ENCODE data around the gene MYH7B. TPM values are rescaled to one million over a fixed set of nuclear protein-coding genes. Genes with fewer than 3 reads are reported as not detected.

Gene MYH7B
- total and polyA plus RNA-seq, 7 donors, result 5.7 to 101 (median 11.5) TPM

DNA sequence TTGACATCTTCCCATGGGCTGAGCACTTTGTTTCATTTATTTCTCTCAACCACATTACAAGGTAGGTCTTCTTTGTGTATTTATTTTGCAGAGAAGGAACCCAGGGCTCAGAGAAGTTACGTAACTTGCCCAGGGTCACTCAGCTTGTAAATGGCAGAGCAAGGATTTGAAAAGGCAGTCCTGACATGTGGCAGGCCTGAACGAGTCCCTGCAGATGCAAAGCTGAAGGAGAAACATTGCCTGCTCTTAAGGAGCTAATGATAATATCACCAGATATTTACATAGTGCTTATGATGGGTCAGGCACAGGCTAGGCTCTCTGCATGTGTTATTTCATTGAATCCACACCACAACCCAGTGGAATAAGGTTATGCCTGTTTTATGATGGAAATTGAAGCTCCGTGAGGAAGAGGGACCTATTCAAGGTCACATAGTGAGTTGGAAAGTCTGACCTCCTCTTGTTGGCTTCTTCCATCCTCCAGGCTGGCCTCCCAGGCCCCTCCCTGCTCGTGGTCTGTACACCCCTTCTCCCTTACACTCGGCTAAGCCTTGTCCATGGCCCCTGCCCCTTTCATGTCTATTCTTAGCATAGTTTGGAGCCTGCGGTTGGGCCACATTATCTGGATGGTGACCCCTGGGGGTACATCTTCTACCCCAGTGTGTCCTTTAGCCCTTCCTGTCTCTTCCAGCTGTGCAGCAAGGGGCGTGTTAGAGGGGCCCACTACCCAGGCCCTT is 12.5 kb downstream of the MYH7B start:
- TF ChIP-seq, protein P1, sequence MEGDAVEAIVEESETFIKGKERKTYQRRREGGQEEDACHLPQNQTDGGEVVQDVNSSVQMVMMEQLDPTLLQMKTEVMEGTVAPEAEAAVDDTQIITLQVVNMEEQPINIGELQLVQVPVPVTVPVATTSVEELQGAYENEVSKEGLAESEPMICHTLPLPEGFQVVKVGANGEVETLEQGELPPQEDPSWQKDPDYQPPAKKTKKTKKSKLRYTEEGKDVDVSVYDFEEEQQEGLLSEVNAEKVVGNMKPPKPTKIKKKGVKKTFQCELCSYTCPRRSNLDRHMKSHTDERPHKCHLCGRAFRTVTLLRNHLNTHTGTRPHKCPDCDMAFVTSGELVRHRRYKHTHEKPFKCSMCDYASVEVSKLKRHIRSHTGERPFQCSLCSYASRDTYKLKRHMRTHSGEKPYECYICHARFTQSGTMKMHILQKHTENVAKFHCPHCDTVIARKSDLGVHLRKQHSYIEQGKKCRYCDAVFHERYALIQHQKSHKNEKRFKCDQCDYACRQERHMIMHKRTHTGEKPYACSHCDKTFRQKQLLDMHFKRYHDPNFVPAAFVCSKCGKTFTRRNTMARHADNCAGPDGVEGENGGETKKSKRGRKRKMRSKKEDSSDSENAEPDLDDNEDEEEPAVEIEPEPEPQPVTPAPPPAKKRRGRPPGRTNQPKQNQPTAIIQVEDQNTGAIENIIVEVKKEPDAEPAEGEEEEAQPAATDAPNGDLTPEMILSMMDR (IDR thresholded peaks at IDR 0.05), result no peak
- H3K4me1 ChIP-seq, result peaks cover 10% of the 10 kb centered on the region
- H3K36me3 ChIP-seq (ENCODE audit: insufficient read depth in 1 of 2, low read depth in 1 of 2), result no peaks in the 10 kb centered on the region
- H3K4me3 ChIP-seq, result no peak overlapping the region
- 59 to 65% (median 64%) methylated on average over 7 of the region's 7 CpGs for WGBS, 3 donors
- ATAC-seq, result no peak
- intact Hi-C loops (cut with DNase I), result no loop called here
- H3K9me3 ChIP-seq, result no peaks in the 10 kb centered on the region
- no peak overlapping the region for H3K27ac ChIP-seq
- DNase-seq, result no peak
- no peaks in the 10 kb centered on the region for H3K27me3 ChIP-seq (ENCODE audit: insufficient read depth in 3 of 3, low read length in 2 of 3)

DNA sequence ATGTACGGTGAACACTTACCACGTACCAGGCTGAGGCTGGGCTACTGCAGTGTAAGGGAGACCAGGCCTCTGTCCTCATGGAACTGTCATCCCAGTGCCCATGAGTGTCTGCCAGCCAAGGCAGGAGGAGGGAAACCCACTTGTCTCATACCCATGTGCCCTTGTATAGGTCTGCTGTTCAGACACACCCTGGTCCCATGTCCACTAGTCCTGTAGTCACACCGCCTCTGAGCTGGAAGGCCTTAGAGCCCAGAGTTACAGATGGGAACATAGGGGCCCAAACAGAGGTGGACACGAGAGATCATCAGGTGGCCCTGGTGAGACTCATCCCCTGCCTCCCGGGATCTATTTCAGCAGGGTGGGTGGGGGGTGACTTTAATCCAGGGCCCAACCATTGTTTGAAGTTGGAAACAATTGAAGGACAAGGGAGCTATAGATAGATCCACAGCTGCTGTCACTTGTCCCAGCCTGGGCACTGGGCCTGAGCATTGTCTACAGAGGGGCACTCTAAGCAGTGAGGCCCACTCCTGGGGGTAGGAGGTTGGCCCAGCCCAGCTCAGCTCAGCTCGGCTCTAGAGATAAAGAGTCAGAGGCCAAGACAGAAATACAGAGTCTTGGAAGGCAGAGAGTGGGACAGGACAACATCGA is 14.6 kb downstream of the MYH7B start:
- intact Hi-C loops (cut with DNase I), result no loop called here
- Histone ChIP-seq H3K9me3 (no peaks in the 10 kb centered on the region), H3K4me3 (no peak overlapping the region), H3K27ac (no peak overlapping the region), H3K36me3 (ENCODE audit: insufficient read depth in 1 of 2, low read depth in 1 of 2) (no peaks in the 10 kb centered on the region), H3K4me1 (peaks cover 10% of the 10 kb centered on the region), H3K27me3 (ENCODE audit: insufficient read depth in 3 of 3, low read length in 2 of 3) (no peaks in the 10 kb centered on the region)
- 70 to 72% (median 71%) methylated on average over 7 of the region's 7 CpGs for WGBS, 3 donors
- DNase-seq, result no peak
- TF ChIP-seq, protein P1 (IDR thresholded peaks at IDR 0.05), result no peak
- ATAC-seq, result peak; percentile 28 to 56 (median 49)

DNA sequence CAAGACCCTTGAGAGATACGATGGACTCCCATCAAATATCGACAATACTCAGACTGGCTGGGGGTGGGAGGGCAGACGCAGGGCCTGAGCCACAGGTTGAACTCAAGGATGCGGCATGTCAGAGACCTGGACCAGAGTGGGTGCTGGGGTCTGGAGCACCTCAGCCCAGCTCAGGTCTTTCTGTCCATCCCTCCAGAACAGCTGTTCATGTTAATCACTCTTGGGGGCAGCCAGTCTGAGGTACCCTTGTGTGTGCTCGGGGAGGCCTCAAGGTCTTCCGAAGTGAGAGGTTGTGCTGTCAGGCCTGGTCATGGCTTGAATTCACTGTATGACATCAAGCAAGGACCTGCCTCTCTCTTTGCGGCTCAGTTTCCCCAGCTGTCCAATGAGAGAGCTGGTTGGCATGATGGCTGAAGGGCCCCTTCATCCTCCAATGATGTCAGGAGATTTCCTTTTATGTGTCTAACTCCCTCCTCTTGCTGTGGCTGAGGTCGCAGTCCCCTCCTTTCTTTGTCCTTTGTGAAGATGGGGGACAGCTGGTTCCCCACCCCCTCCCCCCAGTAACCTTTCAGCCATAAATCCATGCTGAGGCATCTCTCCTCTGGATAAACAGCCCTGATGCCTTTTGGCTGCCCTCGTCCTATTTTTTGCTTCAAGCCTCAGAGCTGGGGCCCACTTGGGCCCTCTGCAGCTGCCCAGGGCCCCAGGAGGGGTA is 15.3 kb downstream of the MYH7B start:
- Histone ChIP-seq H3K4me1 (peaks cover 10% of the 10 kb centered on the region), H3K27me3 (ENCODE audit: insufficient read depth in 3 of 3, low read length in 2 of 3) (no peaks in the 10 kb centered on the region), H3K36me3 (ENCODE audit: insufficient read depth in 1 of 2, low read depth in 1 of 2) (no peaks in the 10 kb centered on the region), H3K27ac (no peak overlapping the region), H3K9me3 (no peaks in the 10 kb centered on the region), H3K4me3 (no peak overlapping the region)
- TF ChIP-seq, protein P1 (IDR thresholded peaks at IDR 0.05), result no peak
- ATAC-seq (no peak), DNase-seq (no peak)
- intact Hi-C loops (cut with DNase I), result no loop called here
- WGBS, 3 donors, result 78 to 90% (median 86%) methylated on average over 9 of the region's 9 CpGs

DNA sequence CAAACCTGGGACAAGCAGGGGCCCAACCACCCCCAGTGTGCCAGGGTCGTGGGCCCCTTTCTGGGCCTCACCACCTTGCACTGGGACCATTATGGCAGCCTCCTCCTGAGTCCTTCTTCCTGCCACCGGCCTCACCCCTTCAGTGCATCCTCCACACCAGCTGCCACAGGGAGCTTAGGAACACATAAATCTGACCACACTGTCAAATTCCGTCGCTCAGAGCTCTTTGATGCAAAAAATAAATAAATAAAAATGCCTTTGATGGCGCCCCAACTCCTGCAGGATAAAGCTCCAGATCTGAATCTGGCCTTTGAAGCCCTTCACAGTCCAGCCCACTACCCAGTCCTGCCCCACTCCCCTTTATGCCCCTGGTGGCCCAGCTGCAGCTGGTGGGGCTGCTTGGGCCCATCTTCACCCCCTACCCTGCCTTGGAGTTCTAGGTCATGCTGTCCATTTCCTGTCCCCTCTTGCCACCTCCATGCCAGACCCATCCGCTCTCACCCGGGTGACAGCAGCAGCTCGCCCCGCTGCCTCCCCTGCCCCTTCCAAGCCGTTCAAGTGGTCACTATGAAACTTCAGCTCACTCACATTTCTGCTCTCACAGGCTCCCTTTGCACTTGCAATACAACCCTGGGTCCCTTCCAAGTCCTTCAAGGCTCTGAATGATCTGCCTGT is 16.0 kb downstream of the MYH7B start:
- H3K27me3 ChIP-seq (ENCODE audit: insufficient read depth in 3 of 3, low read length in 2 of 3), result no peaks in the 10 kb centered on the region
- H3K4me3 ChIP-seq, result no peak overlapping the region
- H3K4me1 ChIP-seq, result peaks cover 10% of the 10 kb centered on the region
- H3K36me3 ChIP-seq (ENCODE audit: insufficient read depth in 1 of 2, low read depth in 1 of 2), result no peaks in the 10 kb centered on the region
- intact Hi-C loops (cut with DNase I), result no loop called here
- ATAC-seq (no peak), DNase-seq (no peak)
- TF ChIP-seq, protein P1 (IDR thresholded peaks at IDR 0.05), result no peak
- WGBS, 3 donors, result 76 to 81% (median 78%) methylated on average over 10 of the region's 10 CpGs
- no peak overlapping the region for H3K27ac ChIP-seq
- H3K9me3 ChIP-seq, result no peaks in the 10 kb centered on the region
